GM12891 (cell line): ENCODE results near the gene ABT1.

Source experiments
- DNase-seq: peaks from one replicate; pipeline ENCODE4 v3.0.0; 2011; ENCODE audit warnings: low spot score; ENCODE audit not compliant: insufficient read length
- FAIRE-seq: peaks from 2 replicates; lab custom pipeline; 2011; peaks lifted over from hg19 to GRCh38; lab: Jason Lieb, UNC
- PAX5 ChIP-seq: IDR thresholded peaks from 2 replicates; pipeline ENCODE4 v1.6.1; 2011; ENCODE audit warnings: low read length, moderate library complexity, mild to moderate bottlenecking; ENCODE audit not compliant: insufficient read depth, severe bottlenecking
- POLR2A ChIP-seq: IDR thresholded peaks from 2 replicates; pipeline ENCODE4 v1.6.1; 2011; ENCODE audit warnings: low read depth, low read length, control low read depth
- POLR2AphosphoS5 ChIP-seq: IDR thresholded peaks from 2 replicates; pipeline ENCODE4 v1.6.1; 2011; ENCODE audit warnings: low read depth, low read length, control low read depth
- POU2F2 ChIP-seq: IDR thresholded peaks from 2 replicates; pipeline ENCODE4 v1.6.1; 2011; ENCODE audit warnings: low read depth, mild to moderate bottlenecking, control low read depth, low read length, moderate library complexity
- SPI1 ChIP-seq: IDR thresholded peaks from 2 replicates; pipeline ENCODE4 v1.6.1; 2011; ENCODE audit warnings: low read depth, low read length, control low read depth
- TAF1 ChIP-seq: IDR thresholded peaks from 2 replicates; pipeline ENCODE4 v1.6.1; 2011; ENCODE audit warnings: low read depth, low read length, control low read depth

The ABT1 gene

GRCh38 chr6:26592649-26593048 lies 4.1 kb upstream of the ABT1 start:
- DNase-seq (no peak), FAIRE-seq (no peak)
- TF ChIP-seq PAX5, result no peak
- TF ChIP-seq POLR2A, result no peak
- TF ChIP-seq POU2F2, result no peak
- no peak for TF ChIP-seq SPI1
- no peak for TF ChIP-seq POLR2AphosphoS5
- no peak for TF ChIP-seq TAF1

DNA sequence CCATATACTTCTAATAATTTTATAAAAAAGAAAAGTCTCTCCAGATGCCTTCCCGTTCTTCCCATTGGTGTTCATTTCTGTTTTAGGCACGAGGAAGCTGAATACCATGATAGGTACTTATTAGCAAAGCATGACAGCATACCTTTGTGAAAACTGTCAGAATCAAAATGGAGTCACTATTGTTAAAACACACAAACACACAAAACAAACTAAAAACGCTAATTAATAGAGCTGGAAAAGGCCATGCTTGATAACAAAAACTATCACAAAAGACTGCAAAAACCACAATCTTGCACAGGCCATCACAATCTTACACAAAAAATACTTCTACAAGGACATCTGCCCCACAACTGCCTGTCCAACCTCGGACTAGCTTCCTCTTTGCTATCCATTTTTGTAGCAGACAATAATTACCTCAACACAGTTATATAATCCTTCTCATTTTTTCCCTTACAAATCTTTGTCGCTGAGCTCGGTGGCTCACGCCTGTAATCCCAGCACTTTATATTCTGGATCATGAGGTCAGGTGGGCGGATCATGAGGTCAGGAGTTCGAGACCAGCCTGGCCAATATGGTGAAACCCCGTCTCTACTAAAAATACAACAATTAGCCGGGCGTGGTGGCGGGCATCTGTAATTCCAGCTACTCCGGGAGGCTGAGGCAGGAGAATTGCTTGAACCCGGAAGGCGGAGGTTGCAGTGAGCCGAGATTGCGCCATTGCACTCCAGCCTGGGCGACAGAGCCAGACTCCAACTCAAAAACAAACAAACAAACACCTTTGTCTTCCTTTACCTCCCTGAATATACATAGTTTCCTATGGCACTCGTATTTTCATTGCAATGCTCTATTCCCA lies 3.2 kb upstream of the ABT1 start:
- no peak for DNase-seq
- no peak for TF ChIP-seq TAF1
- FAIRE-seq, result no peak

DNA sequence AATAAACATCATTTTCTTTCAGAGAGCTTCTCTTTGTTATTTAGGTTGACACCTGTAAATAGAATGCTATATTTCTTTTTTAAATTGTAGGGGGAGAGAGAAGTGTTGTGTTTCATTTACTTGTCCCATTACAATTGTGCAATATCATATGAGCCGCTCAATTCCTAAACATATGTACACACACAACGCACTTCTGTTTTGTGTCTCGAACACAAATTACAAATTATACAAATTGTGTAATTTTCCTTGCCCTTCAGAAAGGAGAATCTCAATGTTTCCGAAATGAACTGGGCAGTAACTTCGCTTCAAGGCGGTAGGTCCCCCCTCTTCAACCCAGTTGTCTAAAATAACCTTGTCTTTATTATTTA lies 2.6 kb upstream of the ABT1 start:
- FAIRE-seq (no peak), DNase-seq (no peak)
- TF ChIP-seq SPI1 (no peak), POLR2A (no peak), PAX5 (no peak), POU2F2 (no peak), POLR2AphosphoS5 (no peak), TAF1 (no peak)

GRCh38 chr6:26594730-26595632 lies 1.8 kb upstream of the ABT1 start:
- DNase-seq (no peak), FAIRE-seq (peak; percentile 54)
- TF ChIP-seq TAF1 (no peak), POLR2A (no peak), POLR2AphosphoS5 (no peak), PAX5 (no peak), SPI1 (no peak), POU2F2 (no peak)

DNA sequence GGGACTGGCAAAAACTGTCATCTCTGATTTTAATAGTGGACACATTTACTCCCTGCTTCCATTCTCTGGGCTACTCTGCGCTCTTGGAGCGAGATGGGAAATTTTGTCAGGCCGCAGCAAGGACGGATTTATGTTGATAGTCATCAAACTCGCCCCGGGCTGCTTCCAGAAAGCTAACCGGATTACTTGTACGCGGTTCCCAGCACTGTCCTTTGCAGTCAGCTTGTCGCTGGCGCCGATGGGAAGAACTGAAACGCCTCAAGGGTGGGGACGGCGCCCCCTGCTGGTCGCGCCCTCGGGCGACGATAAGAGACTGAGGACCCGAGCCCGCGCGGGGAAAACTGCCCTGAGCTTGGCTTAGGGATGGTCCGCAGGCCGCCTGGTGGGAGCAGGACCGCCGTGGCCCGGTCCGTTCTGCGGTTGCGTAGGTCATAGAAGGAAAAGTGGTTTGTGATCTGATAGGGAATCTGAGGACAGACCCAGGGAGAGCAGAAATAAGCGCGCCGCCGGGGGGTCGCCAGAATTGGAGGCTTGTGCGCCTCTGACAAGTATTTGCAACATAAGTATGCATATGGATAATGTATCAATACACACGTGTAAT lies 984 bp upstream of the ABT1 start:
- TF ChIP-seq POU2F2 (no peak), PAX5 (no peak), POLR2A (no peak), TAF1 (no peak), SPI1 (0 out of 2 replicates have a peak, but pooled peaks have one; percentile 7), POLR2AphosphoS5 (no peak)
- FAIRE-seq (peak; percentile 66), DNase-seq (peak; percentile 49)

DNA sequence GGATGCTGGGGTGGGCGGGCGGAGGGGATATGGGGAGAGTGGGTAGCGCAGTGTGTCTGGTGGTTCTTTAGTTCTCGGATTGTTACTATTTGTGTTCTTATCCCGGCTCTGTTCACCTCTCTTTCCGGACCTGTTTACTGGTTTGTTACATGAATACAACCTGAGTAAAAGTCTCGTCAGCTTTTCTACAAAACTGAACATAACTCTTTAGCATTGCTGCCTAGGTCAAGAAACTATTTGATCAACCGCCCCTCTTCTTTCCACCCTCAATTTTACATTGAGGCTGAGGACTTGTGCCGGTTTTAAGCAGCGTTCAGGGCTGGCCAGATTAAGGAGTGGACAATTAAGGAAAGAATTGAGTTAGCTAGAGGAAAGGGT lies 625 bp downstream of the ABT1 start:
- FAIRE-seq (no peak), DNase-seq (no peak)
- TF ChIP-seq POU2F2, result no peak
- TF ChIP-seq TAF1, result no peak
- no peak for TF ChIP-seq SPI1
- no peak for TF ChIP-seq PAX5

- DNase-seq (no peak), FAIRE-seq (no peak)
- TF ChIP-seq POLR2A, result no peak
- TF ChIP-seq SPI1, result no peak
- no peak for TF ChIP-seq TAF1
- TF ChIP-seq PAX5, result no peak
- no peak for TF ChIP-seq POLR2AphosphoS5
- no peak for TF ChIP-seq POU2F2
Observed at GRCh38 chr6:26597821-26598220, 1.1 kb downstream of the ABT1 start.

GRCh38 chr6:26598267-26598666 lies 1.5 kb downstream of the ABT1 start:
- no peak for FAIRE-seq
- DNase-seq, result no peak
- TF ChIP-seq SPI1 (no peak), POLR2A (no peak), TAF1 (no peak), PAX5 (no peak), POU2F2 (no peak), POLR2AphosphoS5 (no peak)

DNA sequence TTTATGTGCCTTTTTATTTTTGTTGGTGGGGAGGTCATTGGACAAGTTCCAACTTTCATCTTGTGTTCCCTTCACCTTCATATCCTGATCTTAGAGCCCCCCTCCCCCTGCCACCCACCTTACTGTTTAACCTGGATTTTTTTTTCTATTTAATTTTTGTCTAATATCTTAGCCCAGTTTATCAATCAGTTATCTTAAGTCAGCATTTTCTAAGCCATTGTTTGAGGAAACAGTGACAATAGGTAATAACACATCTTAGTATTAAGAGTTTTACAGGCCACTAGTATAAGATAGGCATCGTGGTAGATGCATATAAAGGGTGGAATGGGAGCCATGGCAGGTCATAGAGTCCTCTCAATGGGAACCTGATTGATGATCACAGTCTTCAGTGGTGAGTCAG lies 2.4 kb downstream of the ABT1 start:
- TF ChIP-seq POLR2A (no peak), POLR2AphosphoS5 (no peak), PAX5 (no peak), POU2F2 (no peak), SPI1 (no peak), TAF1 (no peak)
- FAIRE-seq, result no peak
- DNase-seq, result no peak

DNA sequence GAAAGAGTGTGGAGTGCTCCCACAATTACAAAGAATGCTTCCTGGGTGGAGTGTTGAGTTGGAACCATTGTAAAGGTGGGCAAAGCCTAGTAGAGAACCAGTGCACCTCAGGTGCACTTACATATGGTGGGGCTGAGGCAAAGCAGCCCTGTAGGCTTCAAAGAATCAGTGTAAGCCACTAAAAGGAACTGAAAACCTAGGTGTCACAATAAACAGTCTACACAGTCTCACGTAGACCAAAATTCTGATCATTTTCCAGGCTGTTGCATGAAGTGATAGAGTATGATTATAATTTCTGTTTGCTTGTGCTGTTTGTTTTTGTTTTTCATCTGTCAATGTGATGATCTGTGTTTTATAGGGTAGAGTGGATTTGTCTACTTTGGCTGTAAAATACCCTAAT lies 2.8 kb downstream of the ABT1 start:
- peak; percentile 70 for TF ChIP-seq SPI1
- TF ChIP-seq POLR2AphosphoS5, result no peak
- FAIRE-seq (no peak), DNase-seq (no peak)
